A204.1 (cell line): ENCODE results near the gene RAB24.
A peak's percentile ranks its signal among the peaks of the same experiment; 100 is the strongest.

Experiments used
- FAIRE-seq: peaks from 2 replicates; lab custom pipeline; 2012; peaks lifted over from hg19 to GRCh38; lab: Jason Lieb, UNC

The RAB24 gene

GRCh38 chr5:177332896-177333260, 29.4 kb upstream of the RAB24 start:
- FAIRE-seq = no peak

GRCh38 chr5:177332031-177332895, 28.7 kb upstream of the RAB24 start:
- FAIRE-seq = no peak

- no peak for FAIRE-seq
These were observed 27.7 kb upstream of the RAB24 start for GRCh38 chr5:177330991-177331842.

DNA sequence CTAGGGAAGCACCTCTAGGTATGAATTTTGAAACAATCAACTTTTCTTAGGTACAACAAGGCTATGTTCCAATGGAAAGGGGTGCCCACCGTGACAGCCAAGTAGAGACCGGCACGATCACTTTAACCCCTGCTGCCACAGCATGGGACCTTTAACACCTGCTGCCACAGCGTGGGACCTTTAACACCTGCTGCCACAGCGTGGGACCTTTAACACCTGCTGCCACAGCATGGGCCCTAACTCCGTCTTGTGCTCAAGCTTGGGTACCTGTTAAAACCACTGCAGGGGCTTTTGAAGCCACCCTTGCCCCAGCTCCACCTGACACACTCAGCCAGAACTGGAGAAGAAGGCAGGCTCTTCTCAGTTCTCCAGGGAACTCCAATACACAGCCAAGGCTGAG, 26.4 kb upstream of the RAB24 start:
- no peak for FAIRE-seq

DNA sequence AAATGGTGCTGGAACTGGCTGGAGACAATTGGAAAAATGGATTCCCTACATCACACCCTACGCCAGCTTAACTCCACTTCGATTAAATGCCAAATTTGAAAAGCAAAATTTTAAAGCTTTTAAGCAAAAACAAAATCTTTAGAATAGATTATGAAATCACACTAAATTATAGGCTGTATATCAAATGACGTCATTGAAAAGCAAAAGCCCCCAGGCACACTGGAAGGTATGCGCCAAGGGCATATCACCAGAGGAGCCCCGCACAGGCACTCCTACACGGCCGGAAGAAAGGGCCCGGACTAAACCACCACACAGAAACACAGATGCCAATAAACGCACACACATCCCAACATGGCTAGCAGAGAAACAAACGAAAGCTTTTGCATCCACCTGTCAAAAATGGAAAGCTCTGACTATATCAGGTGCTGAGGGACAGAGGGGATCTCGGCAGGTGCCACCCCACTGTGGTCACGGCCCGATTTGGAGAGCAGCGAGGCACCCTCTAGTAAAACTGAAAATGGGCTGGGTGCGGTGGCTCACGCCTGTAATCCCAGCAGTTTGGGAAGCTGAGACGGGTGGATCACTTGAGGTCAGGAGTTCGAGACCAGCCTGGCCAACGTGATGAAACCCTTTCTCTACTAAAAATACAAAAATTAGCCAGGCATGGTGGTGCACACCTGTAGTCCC, 25.2 kb upstream of the RAB24 start:
- FAIRE-seq = no peak

DNA sequence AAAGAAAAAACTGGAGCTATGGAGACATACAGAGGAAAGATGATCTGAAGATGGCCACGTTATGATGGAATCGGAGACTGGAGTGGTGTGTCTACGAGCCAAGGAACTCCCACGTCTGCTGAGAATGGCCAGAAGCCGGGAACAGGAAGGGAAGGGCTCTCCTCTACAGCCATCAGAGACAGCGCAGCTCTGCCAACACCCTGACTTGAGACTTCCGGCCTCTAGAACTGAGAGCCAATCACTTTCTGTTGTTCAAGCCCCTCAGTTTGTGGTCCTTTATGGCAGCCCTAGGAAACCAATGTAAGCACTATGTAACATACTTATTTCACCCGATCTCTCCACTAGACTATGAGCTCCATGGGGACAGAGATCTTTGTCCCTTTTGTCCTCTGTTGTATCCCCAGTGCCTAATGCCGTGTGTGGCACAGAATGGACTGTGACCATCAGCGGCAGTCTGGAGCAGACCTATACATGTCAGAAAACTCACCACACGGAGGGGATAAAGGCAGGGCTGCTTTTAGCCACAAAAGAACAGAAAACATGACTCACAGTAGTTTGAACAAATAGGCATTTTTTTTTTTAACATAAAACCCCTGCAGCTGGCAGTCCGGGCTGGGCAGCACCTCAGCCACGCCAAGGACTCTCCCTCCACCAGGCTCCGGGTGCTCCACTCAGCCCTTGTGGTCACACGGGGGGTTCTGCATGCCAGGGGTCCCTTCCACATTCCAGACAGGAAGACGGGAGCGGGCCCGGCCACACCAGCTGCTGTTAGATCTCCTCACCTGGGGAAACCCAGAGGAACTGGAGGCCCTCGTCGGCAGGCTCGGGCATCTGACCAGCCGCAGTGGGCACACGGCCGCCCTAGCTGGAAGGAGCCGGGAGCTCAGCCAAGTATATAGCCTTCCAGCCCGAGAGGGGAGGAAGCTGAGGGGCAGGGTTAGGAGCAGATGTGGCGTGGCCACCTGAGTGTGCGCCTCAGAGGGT, 24.3 kb upstream of the RAB24 start:
- FAIRE-seq = no peak

GRCh38 chr5:177325868-177326381, 22.4 kb upstream of the RAB24 start:
- no peak for FAIRE-seq

GRCh38 chr5:177320879-177321278, 17.4 kb upstream of the RAB24 start:
- no peak for FAIRE-seq

GRCh38 chr5:177319913-177320588, 16.5 kb upstream of the RAB24 start:
- no peak for FAIRE-seq

DNA sequence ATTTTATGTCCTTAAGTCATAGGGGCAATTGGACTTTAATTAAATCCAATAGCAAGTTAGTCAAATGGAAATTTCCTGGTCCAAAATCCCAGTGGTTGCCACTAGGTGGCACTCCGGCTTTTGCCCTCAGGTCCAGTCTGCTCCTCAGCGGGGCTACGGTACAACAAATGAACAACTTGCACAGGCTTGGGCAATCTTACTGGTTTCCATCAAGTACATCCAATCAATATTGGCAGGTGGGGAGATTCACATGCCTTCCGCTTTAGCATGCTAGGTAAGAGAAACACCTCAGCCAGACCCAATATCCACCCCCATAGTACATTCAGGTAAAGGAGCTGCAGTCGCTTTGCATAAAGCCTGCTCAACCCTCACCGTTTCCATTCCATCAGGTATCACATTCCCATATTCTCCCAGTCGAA, 14.4 kb upstream of the RAB24 start:
- FAIRE-seq = peak; percentile 69

DNA sequence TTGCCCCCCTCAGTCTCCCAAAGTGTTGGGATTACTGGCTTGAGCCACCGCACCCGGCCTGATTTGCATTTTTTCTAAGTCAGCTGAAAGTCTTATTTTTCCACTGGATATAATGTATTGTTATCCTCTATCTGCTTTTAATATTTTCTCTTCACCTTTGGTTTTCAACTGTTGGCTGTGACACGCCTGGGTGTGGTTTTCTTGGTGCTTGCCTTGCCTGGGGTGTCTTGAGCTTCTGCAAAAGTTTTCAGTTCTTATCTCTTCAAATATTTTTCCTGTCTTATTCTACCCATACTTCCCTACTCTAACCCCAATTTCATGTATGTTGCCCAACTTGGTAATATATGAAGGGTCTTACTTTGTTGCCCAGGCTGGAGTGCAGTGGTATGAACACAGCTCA, 12.5 kb upstream of the RAB24 start:
- FAIRE-seq = no peak

DNA sequence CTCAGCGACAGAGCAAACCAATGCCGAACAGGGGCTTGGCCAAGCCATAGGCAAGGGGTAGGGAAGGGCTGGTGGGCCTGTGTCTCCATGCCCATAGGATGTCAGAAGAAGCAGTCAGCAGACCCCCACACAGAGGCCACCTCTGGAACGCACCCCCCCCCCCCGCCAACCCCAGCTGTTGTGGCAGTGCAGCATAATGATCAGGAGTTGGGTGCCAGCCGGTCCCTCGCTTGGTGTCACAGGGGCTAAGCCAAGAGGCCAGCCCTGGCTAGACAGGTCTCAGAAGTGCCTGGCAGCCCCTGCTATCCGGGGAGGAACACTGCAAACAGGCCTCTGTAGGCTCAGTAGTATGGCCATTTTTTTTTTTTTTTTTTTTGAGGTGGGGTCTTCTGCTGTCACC, 11.9 kb upstream of the RAB24 start:
- no peak for FAIRE-seq

- FAIRE-seq = no peak
These were observed 11.1 kb upstream of the RAB24 start for GRCh38 chr5:177314376-177315342.

DNA sequence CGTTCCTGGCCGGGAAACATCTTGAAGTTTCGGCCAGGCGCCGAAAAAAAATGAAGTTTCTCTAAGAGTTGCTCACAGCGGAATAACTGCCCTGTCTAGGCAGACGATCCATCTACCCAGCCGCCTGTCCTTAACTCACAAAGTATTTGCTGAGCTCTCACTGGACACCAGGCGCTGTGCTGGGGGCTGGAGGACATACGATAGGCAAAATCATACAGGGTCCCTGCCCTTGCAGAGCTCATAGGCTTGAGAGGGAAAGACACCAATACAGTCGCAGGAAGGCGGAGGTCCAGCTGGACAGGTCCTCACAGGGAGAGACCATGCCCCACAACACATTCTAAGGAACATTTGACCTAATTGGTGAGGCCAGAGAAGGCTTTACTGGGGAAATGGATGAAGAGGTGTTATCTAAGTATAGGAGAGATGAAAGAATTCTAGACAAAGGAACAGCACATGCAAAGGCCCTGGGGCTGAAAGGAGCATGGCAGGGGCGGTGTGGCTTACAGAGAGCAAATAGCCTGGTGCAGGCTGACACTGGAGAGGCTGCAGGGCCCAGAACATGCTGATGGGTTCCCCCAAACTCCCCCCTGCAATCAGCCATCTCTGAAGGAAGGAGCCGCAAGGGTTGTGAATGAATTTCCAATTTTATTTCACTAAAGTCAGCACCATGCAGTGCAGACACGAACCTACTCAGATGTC, 10.2 kb upstream of the RAB24 start:
- no peak for FAIRE-seq

DNA sequence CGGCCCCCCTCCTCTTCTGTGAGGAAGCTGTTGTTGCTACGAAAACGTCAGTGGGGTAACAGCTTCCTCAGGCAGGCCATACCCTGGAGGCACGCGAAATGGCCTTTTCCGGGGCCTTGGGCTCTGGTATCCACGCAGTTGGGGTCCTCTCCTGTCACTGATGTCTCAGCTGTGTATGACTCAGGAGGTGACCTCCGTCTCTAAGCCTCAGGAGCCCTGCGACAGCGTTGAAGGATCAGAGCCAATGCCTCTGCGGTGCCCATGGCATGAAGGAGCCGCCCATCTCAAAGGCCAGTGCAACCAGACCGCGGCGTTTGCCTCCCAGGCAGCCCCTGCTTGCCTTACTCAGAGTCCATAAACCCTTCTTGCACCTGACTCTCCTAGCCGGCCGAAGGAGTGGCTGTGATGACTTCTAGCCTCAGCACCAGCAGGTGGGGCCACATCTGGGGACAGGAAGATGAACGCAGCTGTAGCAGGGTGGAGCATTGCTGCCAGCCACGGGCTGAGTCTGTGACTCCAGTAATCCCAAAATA, 9.2 kb upstream of the RAB24 start:
- FAIRE-seq = no peak

GRCh38 chr5:177311723-177312648, 8.5 kb upstream of the RAB24 start, which contains the start of gene MXD3:
Gene MXD3 (minus strand): TSS chr5:177311898. CDS start chr5:177311830, 68 bp downstream.
- peak; percentile 56 for FAIRE-seq

DNA sequence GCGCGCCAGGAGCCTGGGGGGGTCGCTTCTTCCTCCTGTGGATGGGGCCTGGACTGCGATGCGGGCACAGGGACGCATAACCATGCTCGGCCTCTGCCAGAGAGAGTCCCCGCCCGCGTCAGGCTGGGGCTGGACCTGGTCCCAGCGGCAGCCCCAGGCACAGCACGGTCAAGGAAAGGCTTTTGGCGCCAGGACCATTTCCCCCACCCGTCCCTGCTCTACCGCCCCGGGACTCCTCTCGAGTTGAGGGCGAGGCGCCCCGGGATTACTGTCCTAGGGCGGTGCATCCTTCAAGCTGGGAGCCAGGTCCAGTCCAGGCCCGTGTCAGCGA, 7.8 kb upstream of the RAB24 start:
- no peak for FAIRE-seq
